ENCODE measurements around the gene CXCR6.

Gene CXCR6

GRCh38 chr3:45949432-45949831 is 6.2 kb downstream of the CXCR6 start:
- no peak for DNase-seq

DNA sequence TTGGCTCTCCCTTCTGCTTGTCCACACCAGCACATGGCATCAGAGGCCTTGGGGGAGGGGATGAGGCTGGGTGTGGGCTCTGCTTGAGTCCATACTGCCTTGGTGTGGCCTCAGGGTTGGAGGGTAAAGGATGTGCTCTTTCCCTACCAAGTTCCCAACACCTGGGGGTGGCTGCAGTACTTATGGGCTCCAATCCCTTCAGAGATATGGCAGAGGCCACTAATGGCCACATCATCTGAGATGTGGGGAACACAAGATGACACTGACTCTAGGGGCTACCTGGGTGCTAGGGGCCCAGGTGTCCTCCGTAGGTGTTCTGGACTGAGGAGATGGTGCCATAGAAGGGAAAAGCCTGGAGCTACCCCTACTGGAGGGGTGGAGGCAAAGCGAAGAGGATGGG is 6.9 kb downstream of the CXCR6 start:
- no peak for DNase-seq

- no peak for DNase-seq
These were observed 7.7 kb downstream of the CXCR6 start for GRCh38 chr3:45950686-45951600.

- no peak for DNase-seq
These were observed 8.7 kb downstream of the CXCR6 start for GRCh38 chr3:45951946-45952345.

- DNase-seq = no peak
These were observed 9.2 kb downstream of the CXCR6 start for GRCh38 chr3:45952456-45952855.

GRCh38 chr3:45953536-45953935 is 10.3 kb downstream of the CXCR6 start:
- no peak for DNase-seq

DNA sequence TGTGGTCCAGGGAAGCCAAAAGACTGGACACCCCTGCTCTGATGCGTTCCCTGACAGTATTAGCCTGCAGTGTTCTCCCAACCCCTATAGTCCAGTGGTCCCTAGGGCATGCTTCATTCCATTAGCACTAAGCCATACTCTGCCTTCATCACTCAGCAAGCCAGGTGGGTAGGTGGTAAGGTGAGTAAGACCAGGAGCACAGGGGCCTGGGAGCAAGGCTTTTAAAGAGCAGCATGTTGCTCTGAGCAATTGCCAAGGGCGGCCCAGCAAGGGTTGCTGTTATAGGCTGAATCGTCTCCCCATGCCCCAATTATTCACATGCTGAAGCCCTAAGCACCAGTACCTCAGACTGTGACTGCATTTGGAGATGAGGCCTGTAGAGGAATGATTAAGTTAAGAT is 11.0 kb downstream of the CXCR6 start:
- DNase-seq = no peak

GRCh38 chr3:45955017-45955647 is 11.9 kb downstream of the CXCR6 start:
- no peak for DNase-seq

GRCh38 chr3:45955706-45956105 is 12.4 kb downstream of the CXCR6 start:
- no peak for DNase-seq

- DNase-seq = no peak
These were observed 14.3 kb downstream of the CXCR6 start for GRCh38 chr3:45957586-45957985.

DNA sequence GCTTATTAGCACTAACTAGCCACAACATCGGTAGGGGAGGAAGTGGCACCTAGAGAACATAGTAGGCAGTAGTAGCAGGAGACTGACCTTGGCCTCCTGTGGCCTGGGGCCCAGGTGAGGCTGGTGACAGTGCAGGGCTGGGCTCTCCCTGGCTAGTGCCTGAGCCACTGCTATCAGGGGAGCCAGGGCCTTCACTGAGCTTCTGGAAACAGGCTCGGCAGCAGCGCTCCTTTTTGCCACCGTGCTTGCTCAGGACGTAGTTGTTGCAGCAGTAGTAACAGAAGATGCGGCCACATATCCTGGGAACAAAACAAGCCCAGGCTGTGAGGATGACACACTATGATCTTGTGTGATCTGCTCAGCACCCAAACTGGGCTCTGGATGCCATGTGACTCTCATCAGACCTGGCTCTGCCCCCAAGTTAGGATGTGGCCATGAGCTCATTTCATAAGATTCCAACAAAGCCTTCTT is 15.1 kb downstream of the CXCR6 start:
- DNase-seq = no peak

GRCh38 chr3:45959201-45959600 is 15.9 kb downstream of the CXCR6 start:
- DNase-seq = no peak

DNA sequence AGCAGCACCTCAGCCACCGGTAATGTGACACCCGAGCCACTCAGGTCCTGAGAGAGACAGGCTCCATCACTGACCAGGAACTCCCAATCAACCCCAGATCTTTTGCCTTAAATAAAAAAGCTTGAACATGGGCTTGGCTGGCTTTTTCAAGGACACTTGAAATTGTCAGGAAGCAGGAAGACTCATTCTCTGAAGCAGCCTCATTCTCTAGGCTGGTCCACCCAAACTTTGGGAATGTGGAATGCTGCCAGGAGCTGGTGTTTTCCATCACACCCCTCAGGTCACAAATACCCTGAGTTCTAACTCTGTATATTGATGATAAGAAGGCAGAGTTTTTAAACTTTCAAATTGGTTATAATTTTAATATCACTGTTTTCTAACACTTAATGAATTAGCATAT is 17.0 kb downstream of the CXCR6 start:
- no peak for DNase-seq

DNA sequence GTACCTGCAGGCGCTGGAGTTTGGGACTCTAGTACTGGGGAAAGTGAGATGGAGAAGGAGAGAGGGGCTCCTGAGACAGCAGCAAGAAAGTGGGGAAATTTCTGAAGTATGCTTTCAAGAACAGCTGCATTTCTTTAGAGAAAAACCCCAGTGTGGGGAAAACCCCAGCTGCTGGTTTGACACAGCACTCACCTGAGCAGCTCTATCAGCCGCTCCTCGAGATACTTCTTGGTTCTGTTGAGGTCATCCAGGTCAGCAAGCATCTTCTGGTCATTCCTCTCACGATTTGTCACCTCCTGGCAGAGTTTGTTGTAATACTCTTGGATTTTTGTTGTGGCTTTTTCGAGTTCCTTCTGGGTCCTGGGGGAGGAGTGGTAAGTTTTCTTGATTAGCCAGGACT is 18.8 kb downstream of the CXCR6 start:
- no peak for DNase-seq

GRCh38 chr3:45964139-45964538 is 20.9 kb downstream of the CXCR6 start:
- DNase-seq = no peak

DNA sequence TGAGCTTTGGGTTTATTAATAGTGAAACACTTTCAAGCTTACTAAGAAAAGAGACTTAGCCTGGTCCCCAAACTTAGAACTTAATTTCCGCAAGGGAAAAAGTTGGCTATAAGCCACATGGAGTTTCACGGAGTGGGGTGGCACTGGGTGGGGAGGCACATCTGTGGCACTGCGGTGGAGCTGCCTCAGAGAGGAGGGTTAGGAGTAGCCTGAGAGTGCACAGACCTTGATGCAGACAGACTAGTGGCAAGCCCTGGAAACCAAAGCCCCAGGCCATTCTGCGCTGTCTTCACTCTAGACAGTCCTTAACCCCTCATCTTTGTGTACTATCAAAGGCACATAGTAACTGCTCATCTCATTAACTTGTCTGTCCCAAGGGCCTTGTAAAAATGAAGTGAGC is 22.0 kb downstream of the CXCR6 start:
- DNase-seq = no peak

DNA sequence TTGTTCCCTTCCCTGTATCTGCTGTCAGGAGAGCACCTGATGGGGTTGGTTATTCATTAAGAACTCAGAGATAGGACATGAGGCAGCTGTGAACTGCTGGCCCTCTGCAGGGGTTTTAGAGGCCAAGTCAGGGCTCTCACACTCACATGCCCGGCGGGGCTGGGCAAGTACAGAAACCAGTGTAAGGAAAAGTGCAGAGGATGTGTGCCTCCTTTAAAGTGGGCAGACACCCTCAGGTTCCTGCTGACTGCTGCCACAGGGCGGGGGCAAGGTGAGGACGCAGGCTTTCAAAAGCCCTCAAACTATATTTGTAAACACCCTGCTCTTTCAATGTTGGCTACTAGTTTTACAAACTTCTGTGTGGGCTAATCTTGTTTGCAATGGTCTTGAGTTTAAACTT is 22.4 kb downstream of the CXCR6 start:
- DNase-seq = no peak

GRCh38 chr3:45966371-45966791 is 23.1 kb downstream of the CXCR6 start:
- DNase-seq = no peak

DNA sequence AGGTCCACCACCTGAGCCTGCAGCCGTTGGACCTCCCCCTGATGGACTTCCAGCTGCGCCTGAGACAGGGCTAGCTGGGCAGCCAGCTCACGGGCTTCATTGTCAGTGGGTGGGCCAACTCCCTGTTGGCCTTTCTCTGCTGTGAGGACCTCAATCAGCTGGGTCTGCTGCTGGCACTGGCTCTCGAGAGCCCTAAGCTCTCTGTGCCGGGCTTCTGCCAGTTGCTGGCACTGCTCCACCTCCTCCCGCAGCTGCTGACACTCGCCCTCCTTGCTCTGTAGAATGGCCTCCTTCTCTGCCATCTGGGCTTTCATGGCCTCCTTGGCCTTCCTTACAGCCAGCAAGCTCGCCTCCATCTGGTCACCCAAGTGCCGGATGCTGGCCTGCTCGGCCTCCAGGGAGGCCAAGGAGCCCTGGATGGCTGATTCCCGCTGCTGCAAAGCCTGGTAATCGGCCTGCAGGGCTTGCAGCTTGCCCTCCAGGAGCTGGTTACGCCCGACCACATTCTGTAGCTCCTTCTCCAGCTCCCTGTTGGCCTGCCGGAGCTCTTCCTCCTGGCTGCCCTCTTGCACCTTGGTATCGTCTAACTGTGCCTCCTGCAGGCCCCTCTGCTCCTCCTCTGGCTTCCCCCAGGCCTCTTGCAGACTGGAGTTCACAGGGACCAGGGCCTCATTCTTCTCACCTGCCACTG is 23.8 kb downstream of the CXCR6 start:
- no peak for DNase-seq

- DNase-seq = no peak
These were observed 24.5 kb downstream of the CXCR6 start for GRCh38 chr3:45967724-45968123.

DNA sequence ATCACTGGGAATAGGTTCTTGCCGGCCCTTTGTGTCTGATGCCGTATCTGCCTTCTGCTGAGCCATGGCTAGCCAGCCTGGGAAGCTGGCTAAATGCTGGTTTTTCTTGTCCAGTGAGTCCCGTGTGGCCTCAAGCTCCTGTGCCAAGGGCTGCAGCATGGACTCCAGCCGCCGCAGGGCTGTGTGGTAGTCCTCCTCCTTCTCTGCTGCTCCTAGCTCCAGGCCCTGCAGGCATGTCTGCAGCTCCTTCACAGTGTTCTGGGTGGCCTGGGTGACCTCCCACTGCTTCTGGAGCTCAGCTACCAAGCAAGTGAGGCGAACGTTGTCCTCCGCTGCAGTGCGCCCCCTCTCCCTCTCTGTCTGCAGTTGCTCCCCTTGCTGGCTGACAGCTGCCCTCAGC is 24.9 kb downstream of the CXCR6 start:
- no peak for DNase-seq

- no peak for DNase-seq
These were observed 25.4 kb downstream of the CXCR6 start for GRCh38 chr3:45968706-45969105.

DNA sequence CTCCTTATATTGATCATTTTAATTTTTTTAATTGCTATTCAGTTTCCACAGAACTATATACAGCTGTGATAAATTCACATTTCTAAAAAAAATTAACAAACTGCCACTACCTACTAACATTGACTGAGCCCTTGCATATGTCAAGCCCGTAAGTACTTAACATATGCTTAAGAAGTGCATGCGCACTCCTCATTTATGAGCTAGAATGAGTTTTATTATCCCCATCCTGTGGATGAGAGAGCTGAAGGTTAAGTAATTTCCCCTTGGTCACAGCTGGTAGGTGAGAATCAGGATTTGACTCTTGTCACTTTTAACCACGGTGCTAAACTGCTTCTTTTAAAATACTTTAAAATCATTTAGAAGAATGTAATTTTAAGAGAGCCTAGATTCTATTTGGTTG is 25.9 kb downstream of the CXCR6 start:
- no peak for DNase-seq

DNA sequence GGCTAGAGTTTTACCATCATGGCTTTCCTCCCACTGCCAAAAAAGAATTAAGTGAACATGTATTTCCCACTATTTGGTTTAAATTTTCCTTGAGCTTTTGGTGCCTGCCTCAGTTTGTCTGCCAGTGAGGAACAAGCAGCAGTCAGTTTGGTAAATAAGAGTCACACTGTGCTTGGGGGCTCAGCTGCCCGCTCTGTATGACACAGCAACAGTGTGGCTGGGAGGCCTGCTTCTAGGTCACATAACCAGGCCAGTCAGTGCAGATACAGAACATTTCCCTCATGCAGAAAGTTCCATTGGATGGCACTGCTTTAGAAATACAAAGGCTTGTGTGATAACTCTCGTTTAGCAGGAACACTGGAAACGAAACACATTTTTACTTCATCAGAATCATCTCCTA is 26.7 kb downstream of the CXCR6 start:
- DNase-seq = no peak
